ENCODE data around the gene NEXN.
A peak's percentile ranks its signal among the peaks of the same experiment; 100 is the strongest.
"Not testable (repeated sequence)": the region's sequence is repeated elsewhere in the genome, so short reads cannot be mapped to it uniquely, and the experiment has no call there.

NEXN gene

DNA sequence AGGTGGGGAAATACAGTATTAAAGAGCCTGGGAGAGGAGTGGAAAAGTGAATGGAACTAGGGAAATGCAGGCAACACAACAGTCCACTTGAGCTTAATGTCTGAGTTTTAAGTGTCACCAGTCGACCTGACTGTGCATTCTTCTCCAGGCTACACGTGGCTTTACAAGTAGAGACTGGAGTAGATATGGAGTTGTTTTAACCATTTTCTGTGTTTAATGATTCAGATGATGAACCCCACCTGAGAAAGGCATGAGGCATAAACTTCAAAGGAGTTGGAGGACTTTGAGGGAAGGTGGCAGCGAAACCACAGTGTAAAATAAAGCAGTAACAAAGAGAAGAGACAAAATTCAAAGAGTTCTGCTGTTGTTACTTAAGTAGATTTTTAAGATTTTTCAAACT, 77.9 kb downstream of the NEXN start:
- DNase-seq (ENCODE audit: low read depth), result no peak

- DNase-seq (ENCODE audit: low read depth), result no peak
Measured at GRCh38 chr1:77970192-77970591, 81.8 kb downstream of the NEXN start.

DNA sequence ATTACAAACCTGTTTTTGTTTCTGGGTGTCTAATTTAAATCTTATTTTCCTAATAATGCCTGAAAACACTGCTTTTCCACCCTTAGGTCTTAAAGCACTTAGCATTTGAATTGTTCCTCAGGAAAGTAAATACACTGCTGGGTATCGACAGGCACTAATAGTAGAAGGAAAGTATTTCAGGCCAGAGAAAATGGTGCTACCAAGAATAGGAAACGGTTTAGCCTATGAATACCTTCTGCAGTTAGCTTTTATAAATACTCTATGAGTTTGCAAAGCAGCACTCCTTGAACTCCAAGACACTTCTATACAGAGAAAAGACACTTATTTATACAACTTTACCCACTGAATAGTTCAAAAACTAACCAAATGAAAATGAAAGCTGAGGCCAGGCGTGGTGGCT, 83.7 kb downstream of the NEXN start:
- no peak for DNase-seq (ENCODE audit: low read depth)

DNA sequence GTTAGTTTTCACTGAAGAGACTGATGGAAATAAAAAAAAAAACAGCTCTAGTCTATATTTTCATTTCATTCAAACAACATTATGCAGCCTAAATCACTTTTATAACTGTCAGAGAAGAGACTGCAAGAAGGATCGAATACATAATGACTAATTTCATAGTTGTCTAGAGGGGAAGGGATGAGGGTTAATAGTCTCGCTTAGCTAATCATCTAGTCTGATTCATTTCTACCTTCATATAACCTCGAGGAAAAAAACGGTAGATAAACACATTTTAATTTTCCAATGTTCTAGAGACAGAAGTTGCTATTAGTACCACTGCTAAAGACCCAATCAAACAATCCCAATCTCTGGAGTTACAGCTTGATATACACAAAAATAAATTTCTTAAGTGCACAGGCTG, 87.0 kb downstream of the NEXN start:
- DNase-seq (ENCODE audit: low read depth), result no peak

GRCh38 chr1:77975907-77976306, 87.5 kb downstream of the NEXN start:
- DNase-seq (ENCODE audit: low read depth), result no peak

DNA sequence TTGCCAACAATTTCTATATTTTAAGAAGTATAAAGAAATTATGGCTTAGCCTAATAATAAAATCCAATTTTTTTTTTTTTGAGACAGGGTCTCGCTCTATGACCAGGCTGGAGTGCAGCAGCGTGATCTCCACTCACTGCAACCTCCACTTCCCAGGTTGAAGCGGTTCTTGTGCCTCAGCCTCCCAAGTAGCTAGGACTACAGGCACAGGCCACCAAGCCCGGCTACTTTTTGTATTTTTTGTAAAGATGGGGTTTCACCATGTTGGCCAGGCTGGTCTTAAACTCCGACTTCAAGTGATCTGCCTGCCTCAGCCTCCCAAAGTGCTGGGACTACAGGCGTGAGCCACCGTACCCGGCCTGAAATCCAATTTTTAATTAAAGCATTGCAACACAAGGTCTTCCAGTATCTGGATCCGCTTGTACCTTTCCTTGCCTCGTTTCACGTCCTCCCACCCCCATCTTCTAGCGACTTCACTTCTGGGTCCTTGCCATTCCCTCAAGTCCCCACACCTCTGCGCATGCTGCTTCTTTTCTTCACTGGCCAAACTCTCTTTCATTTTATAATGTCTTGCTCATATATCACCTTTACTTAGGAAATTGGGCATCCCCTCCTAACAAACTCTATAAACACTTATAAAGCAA, 88.1 kb downstream of the NEXN start:
- no peak for DNase-seq (ENCODE audit: low read depth)

GRCh38 chr1:77977989-77978292, 89.5 kb downstream of the NEXN start:
- DNase-seq (ENCODE audit: low read depth), result no peak

GRCh38 chr1:77978293-77978968, 90.0 kb downstream of the NEXN start:
- DNase-seq (ENCODE audit: low read depth), result peak; percentile 47

GRCh38 chr1:77978969-77979876, 90.8 kb downstream of the NEXN start, which contains the start of gene FUBP1:
Gene FUBP1 (minus strand): TSS chr1:77979072. CDS start chr1:77979004, 68 bp downstream.
- DNase-seq (ENCODE audit: low read depth), result peak; percentile 88

DNA sequence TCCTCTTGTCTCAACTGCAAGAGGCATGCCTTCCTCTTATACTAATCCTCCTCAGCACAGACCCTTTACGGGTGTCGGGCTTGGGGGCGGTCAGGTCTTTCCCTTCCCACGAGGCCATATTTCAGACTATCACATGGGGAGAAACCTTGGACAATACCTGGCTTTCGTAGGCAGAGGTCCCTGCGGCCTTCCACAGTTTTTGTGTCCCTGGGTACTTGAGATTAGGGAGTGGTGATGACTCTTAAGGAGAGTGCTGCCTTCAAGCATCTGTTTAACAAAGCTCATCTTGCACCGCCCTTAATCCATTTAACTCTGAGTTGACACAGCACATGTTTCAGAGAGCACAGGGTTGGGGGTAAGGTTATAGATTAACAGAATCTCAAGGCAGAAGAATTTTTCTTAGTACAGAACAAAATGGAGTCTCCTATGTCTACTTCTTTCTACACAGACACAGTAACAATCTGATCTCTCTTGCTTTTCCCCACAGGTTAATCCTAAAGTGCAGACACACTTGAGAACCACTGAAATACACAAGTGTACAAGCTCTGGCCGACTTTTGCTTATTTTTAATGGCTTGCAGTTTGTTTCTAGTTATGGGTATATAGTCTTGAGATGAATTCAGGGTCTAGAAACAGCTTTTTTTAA, 95.0 kb downstream of the NEXN start:
- not testable (repeated sequence) for DNase-seq (ENCODE audit: low read depth)

- no peak for DNase-seq (ENCODE audit: low read depth)
Measured at GRCh38 chr1:77983997-77984355, 95.6 kb downstream of the NEXN start.

DNA sequence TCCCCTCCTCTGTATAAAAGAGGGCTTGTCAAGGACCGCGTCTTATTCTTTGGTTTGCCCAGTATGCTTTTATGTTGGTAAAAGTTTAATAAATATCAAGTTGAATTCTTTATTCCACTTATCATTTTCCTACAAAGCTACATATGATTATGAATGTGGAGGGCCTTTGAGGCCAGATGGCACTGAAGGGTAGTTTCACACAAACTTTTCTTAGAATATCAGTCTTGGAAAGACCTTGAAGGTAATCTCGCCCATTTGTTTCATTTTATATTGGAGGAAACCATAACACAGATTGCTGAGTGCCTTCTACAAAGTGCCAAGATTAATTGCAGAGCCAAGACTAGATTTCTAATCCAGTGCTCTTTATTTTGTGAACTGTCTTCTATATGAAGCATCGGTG, 96.2 kb downstream of the NEXN start:
- no peak for DNase-seq (ENCODE audit: low read depth)

DNA sequence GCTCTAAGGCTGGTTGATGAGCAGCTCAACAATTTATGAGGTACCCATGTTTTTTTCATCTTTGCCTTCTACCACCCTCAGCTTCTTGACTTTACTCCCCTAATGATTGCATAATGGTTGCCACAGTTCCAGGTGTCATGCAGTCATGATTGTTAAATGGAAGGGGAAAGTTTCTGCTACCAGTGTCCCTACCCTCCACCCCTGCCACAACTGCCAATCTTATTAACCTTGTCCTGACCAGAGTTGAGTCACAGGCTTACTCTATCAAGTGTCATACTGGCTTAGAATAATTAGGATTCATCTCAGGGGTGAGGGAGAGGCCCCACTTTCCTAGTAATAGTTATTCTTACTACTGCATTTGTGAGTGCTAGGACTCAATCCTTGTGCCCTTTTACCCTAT, 98.4 kb downstream of the NEXN start:
- no peak for DNase-seq (ENCODE audit: low read depth)

- no peak for DNase-seq (ENCODE audit: low read depth)
Measured at GRCh38 chr1:77987919-77988318, 99.5 kb downstream of the NEXN start.

DNA sequence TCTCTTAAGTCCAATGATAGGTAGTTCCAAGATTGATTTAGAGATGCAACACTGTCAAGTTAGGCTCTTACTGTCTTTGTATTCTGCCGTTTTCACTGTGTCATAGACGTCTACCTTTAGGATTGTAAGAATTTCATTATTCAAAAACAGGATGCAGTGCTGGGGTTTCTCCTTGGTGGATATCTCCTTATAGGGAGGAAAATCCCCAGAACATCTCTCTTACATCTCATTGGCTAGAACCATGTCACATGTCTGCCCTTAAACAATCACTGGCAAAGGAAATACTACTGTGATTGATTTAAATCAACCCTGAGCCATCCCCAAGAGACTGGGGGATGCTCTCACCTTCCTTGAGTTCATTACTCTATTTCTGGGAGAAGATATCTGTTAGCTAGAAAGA, 101.3 kb downstream of the NEXN start:
- no peak for DNase-seq (ENCODE audit: low read depth)

GRCh38 chr1:77990629-77991204, 102.3 kb downstream of the NEXN start:
- DNase-seq (ENCODE audit: low read depth), result no peak

GRCh38 chr1:77991638-77992037, 103.2 kb downstream of the NEXN start:
- DNase-seq (ENCODE audit: low read depth), result no peak
